ENCODE results near the gene TOX4. TPM values are rescaled to one million over a fixed set of nuclear protein-coding genes. Genes with fewer than 3 reads are reported as not detected.
A peak's percentile ranks its signal among the peaks of the same experiment; 100 is the strongest.

TOX4 gene
- total and polyA plus RNA-seq, 9 of the 15 experiments (the other 6 are each of a cell fraction or from before 2014, with no cell fraction given): 9.9 to 76.5 (median 41.0) TPM

- TF ChIP-seq ZNF318 (IDR thresholded peaks at IDR 0.05; ENCODE audit: borderline replicate concordance in 1 of 2, low read depth in 1 of 2): no peak
- TF ChIP-seq PTRF (tag; IDR thresholded peaks at IDR 0.05): 0 out of 2 replicates have a peak, but pooled peaks have one; percentile 41
- no peak for TF ChIP-seq SMAD2 (IDR thresholded peaks at IDR 0.05; ENCODE audit: low read depth, low read length)
- no peak for TF ChIP-seq PYGO2 (tag; IDR thresholded peaks at IDR 0.05)
- peak; percentile 75 for TF ChIP-seq DIDO1 (tag; IDR thresholded peaks at IDR 0.05; ENCODE audit: low read depth)
- TF ChIP-seq ZNF384 (IDR thresholded peaks at IDR 0.05; ENCODE audit: low read depth, low read length): peak; percentile 29; the same call in 1 of the 2 replicates
- TF ChIP-seq PURB (CRISPR knock-in tag; IDR thresholded peaks at IDR 0.05; ENCODE audit: low read depth): no peak
- TF ChIP-seq ZNF512 (tag; IDR thresholded peaks at IDR 0.05): no peak
- no peak for TF ChIP-seq HNRNPUL1 (IDR thresholded peaks at IDR 0.05; ENCODE audit: low read length)
- TF ChIP-seq ZBTB34 (CRISPR knock-in tag; IDR thresholded peaks at IDR 0.05): no peak
- no peak for TF ChIP-seq SRSF7 (optimal IDR thresholded peaks at IDR 0.05; ENCODE audit: low read depth, low read length)
- TF ChIP-seq MYC (IDR thresholded peaks at IDR 0.05; ENCODE audit: low read depth, low read length): peak; percentile 91
- TF ChIP-seq MYC (CRISPR knock-in tag; IDR thresholded peaks at IDR 0.05; ENCODE audit: borderline replicate concordance, low read depth): no peak
- 0 out of 4 replicates have a peak, but pooled peaks of 1 of the 2 experiments have one; percentile 71 for TF ChIP-seq KDM4B (IDR thresholded peaks at IDR 0.05; ENCODE audit: borderline replicate concordance in 2 of 2, low read depth in 1 of 2)
- TF ChIP-seq NR4A1 (CRISPR knock-in tag; IDR thresholded peaks at IDR 0.05): no peak
- no peak for TF ChIP-seq NR4A1 (tag; IDR thresholded peaks at IDR 0.05)
These were observed 34.0 kb downstream of the TOX4 start, which contains the start of gene METTL3 (continued) for GRCh38 chr14:21510735-21511657.
